ENCODE data around the gene LMBR1.

DNA sequence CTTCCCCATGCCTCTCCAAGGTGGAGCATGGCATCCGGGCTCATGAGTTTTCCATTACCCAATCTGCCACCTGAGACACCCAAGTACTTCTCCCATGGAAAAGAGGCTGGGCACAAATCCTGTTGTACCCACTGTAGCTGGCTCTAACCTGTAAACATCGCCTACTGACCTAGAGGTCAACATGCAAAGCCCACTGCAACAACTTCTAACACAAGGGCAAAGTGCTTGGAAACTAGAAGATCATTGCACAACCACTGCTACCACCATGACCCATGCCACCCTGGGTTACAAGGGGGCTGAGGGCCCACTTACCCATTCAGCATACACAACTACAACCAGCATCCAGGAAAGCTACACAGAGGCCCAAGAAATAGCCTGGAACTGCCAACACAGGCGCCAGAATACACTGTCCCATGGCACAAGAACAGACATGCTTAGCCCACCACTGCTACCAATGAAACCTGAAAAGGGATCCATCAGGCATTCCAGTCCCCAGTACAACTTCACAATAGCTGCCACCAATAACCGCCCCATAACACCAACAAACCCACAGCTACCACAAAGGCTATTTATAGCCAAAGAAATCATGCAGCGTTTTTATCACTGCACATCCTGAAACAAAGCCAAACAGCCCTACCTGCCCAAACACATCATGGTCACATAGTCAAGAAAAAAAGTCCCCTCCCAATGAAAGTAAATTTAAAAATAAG is 189.1 kb downstream of the LMBR1 start:
- TF ChIP-seq RAD21 (IDR thresholded peaks at IDR 0.05; ENCODE audit: low read depth) (no peak), FOXM1 (IDR thresholded peaks at IDR 0.05; ENCODE audit: borderline replicate concordance, low read depth) (no peak), REST (IDR thresholded peaks at IDR 0.05; ENCODE audit: low read depth) (no peak), EP300 (IDR thresholded peaks at IDR 0.05; ENCODE audit: borderline replicate concordance) (no peak), NFIC (IDR thresholded peaks at IDR 0.05) (no peak)
- TF ChIP-seq, protein P1, sequence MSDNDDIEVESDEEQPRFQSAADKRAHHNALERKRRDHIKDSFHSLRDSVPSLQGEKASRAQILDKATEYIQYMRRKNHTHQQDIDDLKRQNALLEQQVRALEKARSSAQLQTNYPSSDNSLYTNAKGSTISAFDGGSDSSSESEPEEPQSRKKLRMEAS (IDR thresholded peaks at IDR 0.05): no peak
- TF ChIP-seq, protein P2, sequence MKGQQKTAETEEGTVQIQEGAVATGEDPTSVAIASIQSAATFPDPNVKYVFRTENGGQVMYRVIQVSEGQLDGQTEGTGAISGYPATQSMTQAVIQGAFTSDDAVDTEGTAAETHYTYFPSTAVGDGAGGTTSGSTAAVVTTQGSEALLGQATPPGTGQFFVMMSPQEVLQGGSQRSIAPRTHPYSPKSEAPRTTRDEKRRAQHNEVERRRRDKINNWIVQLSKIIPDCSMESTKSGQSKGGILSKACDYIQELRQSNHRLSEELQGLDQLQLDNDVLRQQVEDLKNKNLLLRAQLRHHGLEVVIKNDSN (IDR thresholded peaks at IDR 0.05): no peak
